GM12892 (cell line): ENCODE data around the gene ZNF138.

Experiments used
- POLR2AphosphoS5 ChIP-seq: IDR thresholded peaks from 2 replicates; pipeline ENCODE4 v1.6.1; 2011; ENCODE audit warnings: low read depth, low read length, control low read depth
- TAF1 ChIP-seq: IDR thresholded peaks from 2 replicates; pipeline ENCODE4 v1.6.1; 2011; ENCODE audit warnings: low read depth, mild to moderate bottlenecking, control low read depth, low read length, borderline replicate concordance

DNA sequence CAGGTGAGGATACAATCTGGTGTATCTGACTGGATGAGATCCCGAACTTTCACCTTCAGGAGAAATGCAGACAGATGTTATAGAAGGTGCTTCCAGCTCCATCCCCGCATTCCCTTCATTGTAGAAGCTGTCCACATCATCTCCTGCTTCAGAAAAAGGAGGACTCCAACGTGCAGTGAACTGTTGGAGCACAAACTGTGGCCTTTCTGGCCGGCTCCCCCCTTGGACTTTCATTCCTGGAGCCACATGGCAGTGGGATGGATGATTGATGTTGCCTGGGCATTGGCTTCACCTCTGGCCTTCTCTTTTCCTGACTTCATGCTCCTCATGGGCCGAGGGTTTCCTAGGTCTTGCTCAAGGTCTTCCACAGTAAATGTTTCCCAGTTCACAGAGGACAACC lies 79.3 kb downstream of the ZNF138 start:
- TF ChIP-seq POLR2AphosphoS5 (no peak), TAF1 (no peak)
